K562 (cell line): ENCODE measurements around the gene TNC. TPM values are rescaled to one million over a fixed set of nuclear protein-coding genes. Genes with fewer than 3 reads are reported as not detected.

Experiments
- ATAC-seq: fragments of 200-7000 bp; cut with Tn5 transposase; 3 replicates; pipeline ENCODE4 v1.9.1; 2020; ENCODE audit warnings: moderate library complexity
- BruUV-seq: library from RNA; stranded (reverse); fragments of 400-500 nt; replicated peaks from 2 replicates; lab custom pipeline; 2021; lab: Mats Ljungman, UMichigan
- CTCF ChIA-PET: fragments of 300-600 bp; formaldehyde crosslinking; extraction: SDS; loops from one replicate; lab custom pipeline; 2021; ENCODE audit warnings: low intra/inter-chr PET ratio; lab: Yijun Ruan, JAX
- POLR2A ChIA-PET: fragments of 300-600, 350-650 bp; sonication (Branson Sonifier 250); formaldehyde crosslinking; extraction: SDS; loops from one replicate; lab custom pipeline; 2021; ENCODE audit warnings: antibody characterized with exemption, inconsistent platforms; lab: Yijun Ruan, JAX
- DNase-seq, 4 experiments: peaks; one replicate each; pipeline versions ENCODE4 v3.0.0 to v3.0.0-alpha.2; 2011 to 2018; ENCODE audit warnings: low spot score in 3 of 4, mixed read lengths in 3 of 4; ENCODE audit errors: extremely low read depth in 1 of 4
- FAIRE-seq: peaks from 2 replicates; lab custom pipeline; 2011; peaks lifted over from hg19 to GRCh38; lab: Jason Lieb, UNC
- H2AFZ ChIP-seq: 2 replicates; pipeline ENCODE4 v1.6.0; 2011; ENCODE audit warnings: low read depth, low read length, control low read depth, inconsistent platforms
- H3K27ac ChIP-seq: fragments of 200-600 bp; 3 replicates; pipeline ENCODE4 v1.8.0; 2011; ENCODE audit warnings: low read depth, mild to moderate bottlenecking, control low read depth, inconsistent platforms, low read length, moderate library complexity, mixed read lengths; ENCODE audit errors: extremely low read depth
- H3K27me3 ChIP-seq, 2 experiments: fragments of 300-600 bp in 1 of 2; 2 replicates in 1 of 2; 3 replicates in 1 of 2; pipeline versions ENCODE4 v1.6.0 to v1.8.0; 2011; ENCODE audit warnings: inconsistent platforms in 2 of 2, low read length in 2 of 2, mild to moderate bottlenecking in 1 of 2, mixed read lengths in 1 of 2, moderate library complexity in 1 of 2; ENCODE audit not compliant: control insufficient read depth in 2 of 2, insufficient read depth in 2 of 2
- H3K36me3 ChIP-seq: fragments of 300-600 bp; 3 replicates; pipeline ENCODE4 v1.8.0; 2011; ENCODE audit warnings: mild to moderate bottlenecking, low read length, inconsistent platforms; ENCODE audit not compliant: control insufficient read depth, insufficient read depth
- H3K4me1 ChIP-seq, 2 experiments: fragments of 200-600 bp in 1 of 2; replicated peaks in 1 of 2; 2 replicates in 1 of 2; 3 replicates in 1 of 2; pipeline versions ENCODE4 v1.5.1 to v1.8.0; 2011; ENCODE audit warnings: inconsistent platforms in 2 of 2, low read length in 2 of 2, mild to moderate bottlenecking in 1 of 2, mixed read lengths in 1 of 2, moderate library complexity in 1 of 2; ENCODE audit not compliant: control insufficient read depth in 2 of 2, insufficient read depth in 2 of 2
- H3K4me2 ChIP-seq: 2 replicates; pipeline ENCODE4 v1.6.1; 2011; ENCODE audit warnings: low read length, control low read depth, inconsistent platforms, mixed read lengths; ENCODE audit not compliant: insufficient read depth
- H3K4me3 ChIP-seq: fragments of 200-600 bp; sonication (generic), shearing (Covaris generic); 2 replicates; pipeline ENCODE4 v1.5.1; 2016; ENCODE audit warnings: control low read depth, inconsistent platforms
- H3K79me2 ChIP-seq: fragments of 200-600 bp; 3 replicates; pipeline ENCODE4 v1.8.0; 2011; ENCODE audit warnings: low read length, inconsistent platforms; ENCODE audit not compliant: control insufficient read depth, insufficient read depth
- H3K9ac ChIP-seq, 2 experiments: 2 replicates each; pipeline versions ENCODE4 v1.6.0 to v1.6.1; 2011; ENCODE audit warnings: low read depth in 2 of 2, low read length in 2 of 2, control low read depth in 1 of 2, inconsistent platforms in 1 of 2, mild to moderate bottlenecking in 1 of 2, mixed read lengths in 1 of 2; ENCODE audit not compliant: insufficient read depth in 1 of 2
- H3K9me1 ChIP-seq: one replicate; pipeline ENCODE4 v1.6.0; 2011; ENCODE audit warnings: inconsistent platforms, mild to moderate bottlenecking, low read length, moderate library complexity; ENCODE audit not compliant: control insufficient read depth, insufficient read depth
- H3K9me3 ChIP-seq: replicated peaks from 2 replicates; pipeline ENCODE4 v1.5.1; 2011; ENCODE audit warnings: low read depth, low read length, inconsistent platforms; ENCODE audit not compliant: control insufficient read depth, insufficient read depth
- H4K20me1 ChIP-seq: replicated peaks from 2 replicates; pipeline ENCODE4 v1.6.1; 2011; ENCODE audit warnings: low read length, inconsistent platforms, mixed read lengths; ENCODE audit not compliant: control insufficient read depth, insufficient read depth
- CREB3 ChIP-seq: fragments of 450-650 bp; conservative IDR thresholded peaks from 2 replicates; pipeline ENCODE4 v1.6.1; 2016; ENCODE audit warnings: missing genetic modification characterization, low read depth, mild to moderate bottlenecking, missing compliant biosample characterization, moderate library complexity
- FOXJ3 ChIP-seq: sonication (generic); formaldehyde crosslinking; IDR thresholded peaks from 2 replicates; pipeline ENCODE4 v1.4.0; 2020; ENCODE audit warnings: mild to moderate bottlenecking, missing genetic modification reagents
- FOXP4 ChIP-seq: sonication (generic); formaldehyde crosslinking; IDR thresholded peaks from 2 replicates; pipeline ENCODE4 v1.8.0; 2022; ENCODE audit warnings: mild to moderate bottlenecking, missing genetic modification reagents, borderline replicate concordance
- GTF2A2 ChIP-seq: IDR thresholded peaks from 2 replicates; pipeline ENCODE4 v1.6.1; 2016; ENCODE audit warnings: mild to moderate bottlenecking, missing genetic modification characterization, missing compliant biosample characterization
- HMGXB4 ChIP-seq: sonication (generic); formaldehyde crosslinking; IDR thresholded peaks from 2 replicates; pipeline ENCODE4 v1.8.1; 2023; ENCODE audit warnings: mild to moderate bottlenecking, missing genetic modification reagents
- HNRNPK ChIP-seq: fragments of 200-400 bp; formaldehyde crosslinking; IDR thresholded peaks from one replicate; pipeline ENCODE4 v1.6.1; 2018; ENCODE audit warnings: mild to moderate bottlenecking, low read depth, low read length; ENCODE audit not compliant: poor library complexity, severe bottlenecking
- KLF1 ChIP-seq: fragments of 450-650 bp; IDR thresholded peaks from 2 replicates; pipeline ENCODE4 v1.6.1; 2016; ENCODE audit warnings: missing genetic modification characterization, missing compliant biosample characterization
- MIER1 ChIP-seq: fragments of 450-650 bp; IDR thresholded peaks from 2 replicates; pipeline ENCODE4 v1.6.1; 2016; ENCODE audit warnings: antibody characterized with exemption, mild to moderate bottlenecking, low read depth
- NELFE ChIP-seq: IDR thresholded peaks from 2 replicates; pipeline ENCODE4 v1.6.1; 2011; ENCODE audit warnings: mild to moderate bottlenecking; ENCODE audit not compliant: insufficient read depth, insufficient read length
- PHF8 ChIP-seq: fragments of 200-600 bp; sonication (generic); IDR thresholded peaks from 2 replicates; pipeline ENCODE4 v1.6.1; 2012; ENCODE audit warnings: mixed run types, mild to moderate bottlenecking, inconsistent platforms, low read length, moderate library complexity, borderline replicate concordance
- RAD51 ChIP-seq: fragments of 450-650 bp; IDR thresholded peaks from 2 replicates; pipeline ENCODE4 v1.7.1; 2016; ENCODE audit warnings: low read depth, mild to moderate bottlenecking, borderline replicate concordance
- RBM15 ChIP-seq: fragments of 200-400 bp; formaldehyde crosslinking; IDR thresholded peaks from 2 replicates; pipeline ENCODE4 v1.6.1; 2018; ENCODE audit warnings: mild to moderate bottlenecking, low read length, moderate library complexity; ENCODE audit not compliant: insufficient read depth
- RCOR1 ChIP-seq, 2 experiments: IDR thresholded peaks; 2 replicates each; pipeline ENCODE4 v1.6.1; 2012; ENCODE audit warnings: low read depth in 2 of 2, low read length in 2 of 2, borderline replicate concordance in 1 of 2, improper control_type of control experiment in 1 of 2
- RHOXF2B ChIP-seq: fragments of 250-450 bp; sonication (Bioruptor Pico); conservative IDR thresholded peaks from 2 replicates; pipeline ENCODE4 v1.5.1; 2021
- SMAD4 ChIP-seq: fragments of 250-450 bp; sonication (Bioruptor Pico); conservative IDR thresholded peaks from 2 replicates; pipeline ENCODE4 v1.8.0; 2021; ENCODE audit warnings: inconsistent platforms, mild to moderate bottlenecking, moderate library complexity
- SMARCB1 ChIP-seq: IDR thresholded peaks from 2 replicates; pipeline ENCODE4 v1.6.1; 2011; ENCODE audit warnings: improper control_type of control experiment, low read depth; ENCODE audit not compliant: insufficient read length
- WGBS: fragments of 100-300 bp; shearing (Covaris generic); methylation state at CpG from one replicate; pipeline ENCODE4 v1.1.6; 2016; ENCODE audit warnings: low coverage, mixed read lengths; ENCODE audit not compliant: insufficient coverage; ENCODE audit errors: missing lambda C conversion rate; 5-methylcytosine and 5-hydroxymethylcytosine counted together
- in situ Hi-C: fragments of 300-500 bp; cut with MboI; formaldehyde crosslinking; loops from 4 replicates; pipeline ENCODE4 v1.15.0; 2018; ENCODE audit warnings: inconsistent platforms, mixed read lengths
- intact Hi-C: fragments of 100-400 bp; cut with micrococcal nuclease; formaldehyde crosslinking; loops from 2 replicates; pipeline ENCODE4 v1.14.2; 2022
- polyA plus RNA-seq, 8 experiments: library from polyadenylated mRNA; depleted of rRNA in 4 of 8; stranded (reverse) in 5 of 8; unstranded in 3 of 8; fragments of >200 nt; fragmentation: Nextera tagmentation in 2 of 8; fragmentation: Illumina TruSeq in 1 of 8; extraction: Ambion mirVana in 2 of 8; extraction: Trizol in 1 of 8; gene quantifications; 2 replicates each; pipeline versions ENCODE4 v1.2.1 to v1.2.3, GENCODE V29; 2011 to 2014; ENCODE audit warnings: inconsistent platforms in 1 of 8, missing spikeins in 1 of 8
- total RNA-seq, 7 experiments: library from RNA; depleted of rRNA in 6 of 7; stranded (reverse); fragments of >200 nt in 6 of 7; fragmentation: Illumina TruSeq in 2 of 7; extraction: Trizol in 2 of 7; gene quantifications; 2 replicates each; pipeline versions ENCODE4 v1.2.1 to v1.2.3, GENCODE V29; 2011 to 2021; ENCODE audit warnings: low replicate concordance in 1 of 7
- TF ChIP-seq, protein P1 (sequence below): fragments of 250-450 bp; sonication (Bioruptor Pico); IDR thresholded peaks from 2 replicates; pipeline ENCODE4 v1.5.0; 2020; ENCODE audit warnings: mild to moderate bottlenecking

Gene TNC
- total and polyA plus RNA-seq, 9 of the 15 experiments (the other 6 are each of a cell fraction or from before 2014, with no cell fraction given), result under 0.01 to 0.29 TPM; not detected in 7

DNA sequence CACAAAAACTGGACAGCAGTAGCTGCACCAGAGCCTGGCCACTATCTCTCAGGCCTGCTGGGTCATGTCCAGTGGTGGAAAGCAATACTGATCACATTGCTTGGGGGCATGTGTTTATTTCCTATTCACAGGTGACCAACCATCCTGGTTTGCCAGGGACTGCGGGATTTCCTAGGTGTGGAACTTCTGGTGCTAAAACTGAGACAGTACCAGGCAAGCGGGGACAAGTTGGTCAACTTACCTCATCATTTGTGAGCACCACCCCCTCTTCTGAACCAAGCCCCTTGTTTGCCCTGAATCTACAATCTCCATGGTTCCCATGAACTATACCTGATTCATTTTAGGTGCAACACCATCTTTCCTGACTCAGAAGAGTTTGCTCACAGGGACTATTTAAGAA lies 81.3 kb downstream of the TNC start:
- intact Hi-C loops, result no loop called here
- 42% methylated on average over 2 of the region's 2 CpGs for WGBS
- peak; percentile 40 for ATAC-seq
- H2AFZ ChIP-seq, result no peak overlapping the region
- H3K27me3 ChIP-seq, result no peaks in the 10 kb centered on the region
- POLR2A ChIA-PET, result interaction anchor here (0.7 kb wide), 1 partner anchor 724 kb away, joined by 4 read pairs; no protein-coding TSS in a partner anchor
- no peak overlapping the region for H3K9ac ChIP-seq
- no peaks in the 10 kb centered on the region for H3K9me3 ChIP-seq
- no peaks in the 10 kb centered on the region for H3K9me1 ChIP-seq
- CTCF ChIA-PET, result no interaction called here
- no peaks in the 10 kb centered on the region for H3K36me3 ChIP-seq
- no peaks in the 10 kb centered on the region for H3K79me2 ChIP-seq
- no peak overlapping the region for H3K4me2 ChIP-seq
- no peaks in the 10 kb centered on the region; a peak in 2 of 5 replicates for H3K4me1 ChIP-seq
- in situ Hi-C loops, result no loop called here
- no peak for FAIRE-seq
- BruUV-seq, result no TSS peak
- no peaks in the 10 kb centered on the region for H4K20me1 ChIP-seq
- H3K27ac ChIP-seq, result no peak overlapping the region
- no peak overlapping the region for H3K4me3 ChIP-seq
- DNase-seq, result no peak
- TF ChIP-seq SMAD4 (CRISPR knock-in tag) (no peak), SMARCB1 (no peak), RHOXF2B (no peak), CREB3 (tag) (no peak), FOXJ3 (CRISPR knock-in tag) (no peak), RBM15 (no peak), RAD51 (no peak), HMGXB4 (CRISPR knock-in tag) (no peak), RCOR1 (IDR thresholded peaks at IDR 0.05; ENCODE audit: borderline replicate concordance in 1 of 2, low read depth in 2 of 2, low read length in 2 of 2) (no peak), NELFE (no peak), MIER1 (no peak), FOXP4 (CRISPR knock-in tag) (no peak), KLF1 (tag) (no peak), PHF8 (no peak), GTF2A2 (no peak), HNRNPK (no peak)
- TF ChIP-seq, protein P1, sequence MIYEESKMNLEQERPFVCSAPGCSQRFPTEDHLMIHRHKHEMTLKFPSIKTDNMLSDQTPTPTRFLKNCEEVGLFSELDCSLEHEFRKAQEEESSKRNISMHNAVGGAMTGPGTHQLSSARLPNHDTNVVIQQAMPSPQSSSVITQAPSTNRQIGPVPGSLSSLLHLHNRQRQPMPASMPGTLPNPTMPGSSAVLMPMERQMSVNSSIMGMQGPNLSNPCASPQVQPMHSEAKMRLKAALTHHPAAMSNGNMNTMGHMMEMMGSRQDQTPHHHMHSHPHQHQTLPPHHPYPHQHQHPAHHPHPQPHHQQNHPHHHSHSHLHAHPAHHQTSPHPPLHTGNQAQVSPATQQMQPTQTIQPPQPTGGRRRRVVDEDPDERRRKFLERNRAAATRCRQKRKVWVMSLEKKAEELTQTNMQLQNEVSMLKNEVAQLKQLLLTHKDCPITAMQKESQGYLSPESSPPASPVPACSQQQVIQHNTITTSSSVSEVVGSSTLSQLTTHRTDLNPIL (CRISPR knock-in tag), result no peak
